HT1080 (cell line): ENCODE results near the gene NLRP1. TPM values are rescaled to one million over a fixed set of nuclear protein-coding genes. Genes with fewer than 3 reads are reported as not detected.

Experiments used
- DNase-seq: peaks from one replicate; pipeline ENCODE4 v3.0.0-alpha.2; 2015; ENCODE audit warnings: low read depth
- total RNA-seq: library from RNA; depleted of rRNA; stranded (reverse); fragments of >200 nt; shearing (Covaris generic); gene quantifications from 2 replicates; pipeline ENCODE4 v1.2.3, GENCODE V29; 2014

Gene NLRP1
- total RNA-seq, 1 experiment from 2014 or later: 15.9 TPM

- DNase-seq: no peak
Measured at GRCh38 chr17:5522476-5522875, 61.8 kb downstream of the NLRP1 start.

- peak; percentile 98 for DNase-seq
Measured at GRCh38 chr17:5516060-5516792, 68.1 kb downstream of the NLRP1 start.

DNA sequence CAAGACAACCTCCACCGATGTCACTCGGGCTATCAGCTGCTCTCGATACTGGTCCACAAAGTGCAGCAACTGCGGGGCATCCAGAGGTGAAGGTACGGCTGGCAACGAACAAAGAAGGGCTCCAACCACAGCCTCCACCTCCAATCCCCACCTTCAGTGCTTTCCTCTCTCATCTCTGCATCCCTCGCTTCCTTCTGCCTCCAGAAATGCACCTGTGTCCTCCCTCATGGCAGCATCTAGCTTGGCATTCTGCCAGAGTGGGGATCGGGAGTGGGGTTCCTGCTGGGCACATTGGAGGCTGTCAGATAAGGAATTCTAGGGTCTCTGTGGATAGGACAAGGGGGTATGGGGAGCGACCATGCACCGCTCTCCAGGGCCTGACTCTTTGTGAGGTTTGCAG lies 69.3 kb downstream of the NLRP1 start:
- DNase-seq: no peak

GRCh38 chr17:5513628-5514027 lies 70.7 kb downstream of the NLRP1 start:
- DNase-seq: no peak

- DNase-seq: no peak
Measured at GRCh38 chr17:5511401-5512225, 72.7 kb downstream of the NLRP1 start.

- DNase-seq: no peak
Measured at GRCh38 chr17:5510771-5511170, 73.5 kb downstream of the NLRP1 start.

DNA sequence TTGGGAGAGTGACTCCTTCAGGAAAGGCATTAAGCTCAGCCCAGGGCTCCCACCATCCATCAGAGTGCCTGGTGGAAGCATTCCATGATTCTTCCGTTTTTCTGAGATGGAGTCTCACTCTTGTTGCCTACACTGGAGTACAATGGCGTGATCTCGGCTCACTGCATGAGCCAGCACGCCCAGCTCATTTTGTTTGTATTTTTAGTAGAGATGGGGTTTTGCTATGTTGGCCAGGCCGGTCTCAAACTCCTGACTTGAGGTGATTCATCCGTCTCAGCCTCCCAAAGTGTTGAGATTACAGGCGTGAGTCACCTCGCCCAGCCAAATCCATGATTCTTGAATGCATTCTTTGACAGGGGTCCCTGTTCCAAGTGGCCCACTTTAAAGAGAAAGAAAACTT lies 74.8 kb downstream of the NLRP1 start:
- peak; percentile 87 for DNase-seq

DNA sequence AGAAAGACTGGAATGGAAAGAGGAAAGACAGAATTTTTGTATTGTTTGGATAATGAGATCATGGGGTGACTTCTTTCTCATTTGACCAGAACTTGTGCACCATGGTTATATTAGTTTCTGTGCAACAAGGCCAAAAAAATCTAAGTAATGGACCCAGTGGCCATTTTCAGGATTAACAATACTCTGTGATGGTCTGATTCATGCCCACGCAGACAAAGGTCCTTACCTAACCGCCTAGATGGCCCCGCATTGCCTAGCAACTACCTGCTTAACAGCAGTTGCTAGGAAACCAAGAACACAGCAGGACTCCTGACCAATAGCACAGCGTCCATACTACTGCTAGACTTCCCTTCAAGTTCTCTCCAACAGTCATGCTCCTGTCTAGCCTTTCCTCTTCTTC lies 75.5 kb downstream of the NLRP1 start:
- peak; percentile 69 for DNase-seq

GRCh38 chr17:5506307-5506706 lies 78.0 kb downstream of the NLRP1 start:
- no peak for DNase-seq

- no peak for DNase-seq
Measured at GRCh38 chr17:5502552-5502951, 81.8 kb downstream of the NLRP1 start.

- no peak for DNase-seq
Measured at GRCh38 chr17:5501685-5502084, 82.6 kb downstream of the NLRP1 start.

DNA sequence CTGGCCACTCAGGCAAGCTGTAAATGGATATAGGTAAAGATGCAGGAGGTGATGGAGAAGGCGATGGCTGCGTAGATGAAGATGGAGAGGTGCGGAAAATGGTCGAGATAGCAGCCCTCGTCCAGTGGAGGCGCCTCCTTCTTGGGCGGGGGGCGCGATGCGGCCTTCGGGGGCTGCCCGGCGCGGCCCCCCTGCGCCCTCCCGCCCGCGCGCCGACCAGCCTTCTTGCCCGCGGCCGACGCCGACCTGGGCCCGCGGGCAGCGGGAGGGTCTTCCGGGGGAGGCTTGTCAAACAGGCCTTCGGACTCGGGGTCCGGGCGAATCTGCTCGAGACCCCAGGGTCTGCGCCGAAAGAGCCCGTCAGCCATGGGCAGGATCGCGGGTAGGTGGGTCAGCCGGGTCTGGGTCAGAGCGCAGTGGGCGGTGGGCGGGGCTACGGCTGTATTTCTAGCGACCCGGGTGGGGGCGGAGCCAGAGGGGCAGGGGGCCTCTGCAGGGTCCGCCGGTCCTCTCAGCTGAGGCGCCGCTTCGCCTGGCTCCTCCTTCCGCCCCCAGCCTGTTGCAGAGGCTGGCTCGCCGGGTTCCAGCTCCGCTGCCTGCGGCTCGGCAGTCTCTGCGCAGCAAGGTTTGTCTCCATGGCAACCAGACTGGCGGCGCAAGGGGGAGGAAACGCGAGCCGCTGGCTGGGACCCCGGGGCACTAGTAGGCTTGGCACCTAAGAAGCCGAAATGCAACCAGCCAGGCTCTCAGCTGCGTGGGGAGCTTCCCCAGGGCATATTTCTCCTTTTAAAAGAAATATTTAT lies 83.5 kb downstream of the NLRP1 start:
- no peak for DNase-seq

DNA sequence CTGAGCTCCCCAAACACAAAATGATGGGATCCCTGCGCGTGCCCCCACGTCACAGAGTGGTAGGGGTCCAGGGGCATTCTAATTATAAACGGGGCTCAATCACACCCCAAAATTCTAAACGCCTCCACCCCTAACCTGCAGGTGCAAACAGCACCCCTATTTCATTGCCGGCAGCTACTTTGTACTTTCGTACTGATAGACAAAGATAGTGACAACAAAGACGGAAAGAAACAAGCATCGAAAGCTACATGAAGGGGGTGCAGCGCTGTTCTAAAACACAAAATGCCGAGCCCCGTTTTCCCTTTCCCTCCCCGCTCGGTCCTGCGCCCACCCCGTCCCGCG lies 84.1 kb downstream of the NLRP1 start:
- DNase-seq: no peak

DNA sequence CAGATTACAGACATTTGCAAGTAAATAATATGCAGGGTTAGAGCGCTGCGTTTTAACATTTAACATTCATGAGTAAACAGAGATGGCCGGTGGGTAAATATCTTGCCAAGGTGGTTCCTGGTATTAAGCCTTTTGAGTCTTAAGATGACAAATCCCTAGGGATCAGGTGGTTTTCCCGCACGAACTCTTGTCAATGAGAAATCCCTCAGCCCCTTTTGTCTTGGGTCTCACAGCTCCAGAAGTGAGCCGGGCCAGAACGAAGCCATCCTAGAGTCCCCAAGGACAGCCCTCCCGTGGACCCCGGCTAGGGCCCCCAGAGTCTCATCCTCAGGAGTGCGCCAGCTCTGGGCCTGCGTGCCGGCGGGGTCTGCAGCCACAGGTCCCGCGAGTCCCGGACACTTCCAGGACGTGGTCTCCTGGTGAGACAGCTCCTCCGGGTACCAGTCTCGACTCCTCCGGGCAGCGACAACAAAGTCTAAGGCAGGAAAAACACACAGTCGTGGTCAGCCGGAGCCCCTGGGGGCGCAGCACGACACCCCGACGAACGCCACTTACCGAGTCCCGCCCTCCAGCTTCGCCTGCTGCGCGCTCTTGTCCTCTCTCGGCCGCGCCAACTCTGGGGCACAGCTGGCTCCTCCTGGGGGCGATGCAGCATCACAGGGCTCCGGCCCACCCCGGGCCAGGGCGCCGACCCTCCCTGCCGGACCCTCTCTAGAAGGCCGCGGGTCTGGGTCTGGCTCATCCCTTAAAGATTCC lies 84.7 kb downstream of the NLRP1 start:
- no peak for DNase-seq

DNA sequence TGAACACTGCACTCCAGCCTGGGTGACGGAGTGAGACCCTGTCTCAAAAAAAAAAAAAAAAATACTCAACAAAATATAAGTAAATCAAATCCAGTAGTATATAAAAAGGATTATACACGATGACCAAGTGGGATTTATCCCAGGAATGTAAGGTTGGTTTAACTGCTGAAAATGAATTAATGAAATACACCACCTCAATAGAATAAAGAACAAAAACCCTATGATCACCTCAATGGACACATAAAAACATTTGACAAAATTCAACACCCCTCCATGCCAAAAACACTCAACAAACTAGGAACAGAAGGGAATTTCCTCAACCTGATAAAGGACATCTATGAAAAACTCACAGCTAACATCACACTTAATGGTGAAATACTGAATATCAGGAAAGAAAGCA lies 91.3 kb downstream of the NLRP1 start:
- DNase-seq: no peak

- DNase-seq: no peak
Measured at GRCh38 chr17:5488752-5489151, 95.6 kb downstream of the NLRP1 start.

- DNase-seq: peak; percentile 98
Measured at GRCh38 chr17:5486206-5487124, 97.8 kb downstream of the NLRP1 start, which contains the start of gene MIS12. TSS of gene MIS12 (plus strand) at chr17:5486566. CDS start at chr17:5488863, 2,297 bp downstream.

DNA sequence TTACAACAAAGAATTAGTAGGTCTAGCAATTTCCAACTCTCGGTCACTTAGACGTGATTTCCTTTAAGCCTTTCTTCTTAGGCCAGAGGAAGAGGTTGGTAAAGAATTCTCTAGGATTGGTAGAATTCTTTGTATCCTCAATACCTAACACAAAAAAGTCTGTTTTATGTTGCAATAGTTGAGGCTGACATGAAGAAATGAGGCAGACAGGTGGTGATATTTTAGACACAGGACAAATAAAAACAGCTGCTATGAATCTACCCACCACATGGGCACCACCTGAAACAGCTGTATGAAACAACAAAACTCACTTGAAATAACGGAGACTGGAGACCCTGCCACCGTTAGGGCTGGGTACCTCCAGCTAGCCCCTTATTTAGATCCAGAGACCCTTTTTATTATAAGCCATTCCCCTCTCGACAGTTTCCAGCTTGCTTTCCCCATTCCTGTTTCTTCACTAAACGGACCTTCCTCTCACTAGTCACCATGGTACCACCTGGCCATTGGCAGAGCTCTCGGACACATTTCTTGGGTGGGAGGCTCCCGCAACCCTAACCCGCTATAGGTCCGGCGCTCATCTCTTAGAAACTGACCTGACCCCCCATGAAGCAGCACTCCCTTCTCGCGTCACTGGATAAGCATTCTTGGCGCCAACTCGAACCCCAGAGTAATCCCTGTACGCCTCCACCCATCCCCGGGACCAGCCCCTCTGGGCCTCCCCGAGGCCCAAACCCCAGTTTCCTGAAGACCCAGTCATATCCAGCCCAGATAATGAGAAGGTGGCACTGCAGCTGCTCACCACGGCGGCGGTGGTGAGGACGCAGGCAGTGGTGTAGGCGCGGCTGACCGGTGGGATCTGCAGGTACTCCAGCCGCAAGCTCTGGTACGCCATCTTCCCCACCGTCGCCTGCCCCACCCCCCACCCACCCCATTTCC lies 98.8 kb downstream of the NLRP1 start, which contains the start of gene DERL2:
Gene DERL2 (minus strand): TSS at position 909 of the 936 bp plus-strand sequence. CDS start 17 bp downstream, at position 892.
- DNase-seq: peak; percentile 50

GRCh38 chr17:5481451-5481850 lies 102.9 kb downstream of the NLRP1 start:
- DNase-seq: no peak
